H1 (cell line): Measurements from ENCODE around the gene HSPB1. TPM values are rescaled to one million over a fixed set of nuclear protein-coding genes. Genes with fewer than 3 reads are reported as not detected.

Experiments
- CTCF ChIA-PET: fragments of 300-600 bp; sonication (Branson Sonifier 250); formaldehyde crosslinking; loops from one replicate; lab custom pipeline; 2021; ENCODE audit not compliant: partially characterized antibody; lab: Charles Lee
- POLR2A ChIA-PET: fragments of 300-600 bp; sonication (Branson Sonifier 250); formaldehyde crosslinking; loops from one replicate; lab custom pipeline; 2021; ENCODE audit warnings: inconsistent platforms; ENCODE audit not compliant: partially characterized antibody; lab: Charles Lee
- DNase-seq, 2 experiments: peaks; one replicate each; pipeline versions ENCODE4 v3.0.0 to v3.0.0-alpha.2; 2010 to 2022; ENCODE audit warnings: low spot score in 2 of 2, low read depth in 1 of 2, mixed read lengths in 1 of 2
- FAIRE-seq: peaks from 2 replicates; lab custom pipeline; 2011; peaks lifted over from hg19 to GRCh38; lab: Jason Lieb, UNC
- H2AFZ ChIP-seq: 2 replicates; pipeline ENCODE4 v1.8.1; 2012; ENCODE audit warnings: low read length, inconsistent platforms
- H2AK5ac ChIP-seq: 2 replicates; pipeline ENCODE4 v1.6.1; 2013; ENCODE audit warnings: low read depth, low read length
- H2BK120ac ChIP-seq: replicated peaks from 2 replicates; pipeline ENCODE3; 2013; ENCODE audit warnings: low read depth, low read length, inconsistent platforms
- H2BK12ac ChIP-seq: 2 replicates; pipeline ENCODE4 v1.6.1; 2013; ENCODE audit warnings: low read depth, low read length
- H2BK15ac ChIP-seq: 2 replicates; pipeline ENCODE4 v1.6.1; 2013; ENCODE audit warnings: low read length
- H2BK20ac ChIP-seq: 2 replicates; pipeline ENCODE4 v1.6.1; 2013; ENCODE audit warnings: low read length
- H2BK5ac ChIP-seq: 2 replicates; pipeline ENCODE4 v1.6.1; 2013; ENCODE audit warnings: low read depth, low read length
- H3K14ac ChIP-seq: 2 replicates; pipeline ENCODE4 v1.6.1; 2013; ENCODE audit warnings: inconsistent platforms; ENCODE audit not compliant: insufficient read length
- H3K18ac ChIP-seq: 2 replicates; pipeline ENCODE4 v1.6.1; 2013; ENCODE audit warnings: low read length; ENCODE audit errors: extremely low read depth
- H3K23ac ChIP-seq: 2 replicates; pipeline ENCODE4 v1.6.1; 2013; ENCODE audit warnings: inconsistent platforms; ENCODE audit not compliant: insufficient read length
- H3K23me2 ChIP-seq: 2 replicates; pipeline ENCODE4 v1.6.1; 2013; ENCODE audit warnings: low read depth, low read length
- H3K27ac ChIP-seq: 2 replicates; pipeline ENCODE4 v1.6.1; 2011; ENCODE audit warnings: low read depth, low read length, inconsistent platforms
- H3K27me3 ChIP-seq, 4 experiments: replicated peaks in 1 of 4; 1 replicate in 1 of 4; 2 replicates in 3 of 4; pipeline versions ENCODE4 v1.6.1 to v1.8.1; 2011 to 2013; ENCODE audit warnings: low read length in 3 of 4, mild to moderate bottlenecking in 3 of 4, inconsistent platforms in 2 of 4, mixed read lengths in 2 of 4, moderate library complexity in 1 of 4; ENCODE audit not compliant: control insufficient read depth in 3 of 4, insufficient read depth in 3 of 4; ENCODE audit errors: extremely low read depth in 1 of 4
- H3K36me3 ChIP-seq, 4 experiments: 2 replicates each; pipeline versions ENCODE4 v1.6.1 to v1.8.1; 2011 to 2013; ENCODE audit warnings: mild to moderate bottlenecking in 4 of 4, low read length in 3 of 4, moderate library complexity in 2 of 4, control low read depth in 1 of 4, inconsistent platforms in 1 of 4; ENCODE audit not compliant: insufficient read depth in 4 of 4, control insufficient read depth in 2 of 4
- H3K4ac ChIP-seq: replicated peaks from 2 replicates; pipeline ENCODE3; 2013; ENCODE audit warnings: low read length, low read depth, mixed read lengths, inconsistent platforms; ENCODE audit not compliant: insufficient read length
- H3K4me1 ChIP-seq, 4 experiments: replicated peaks in 1 of 4; 1 replicate in 1 of 4; 2 replicates in 3 of 4; pipeline versions ENCODE4 v1.6.1 to v1.8.1; 2011 to 2013; ENCODE audit warnings: low read length in 3 of 4, inconsistent platforms in 2 of 4, mixed read lengths in 1 of 4; ENCODE audit not compliant: insufficient read depth in 4 of 4, control insufficient read depth in 3 of 4
- H3K4me2 ChIP-seq, 2 experiments: 2 replicates each; pipeline versions ENCODE4 v1.6.1 to v1.8.1; 2011 to 2013; ENCODE audit warnings: low read depth in 2 of 2, low read length in 2 of 2, control low read depth in 1 of 2, inconsistent platforms in 1 of 2, mild to moderate bottlenecking in 1 of 2; ENCODE audit not compliant: insufficient read depth in 1 of 2
- H3K4me3 ChIP-seq, 4 experiments: fragments of 200-600, 300-600 bp in 1 of 4; sonication (generic), shearing (Covaris generic), sonication (Bioruptor Twin) in 1 of 4; 2 replicates each; pipeline versions ENCODE4 v1.5.1 to v1.8.1; 2011 to 2016; ENCODE audit warnings: low read length in 4 of 4, low read depth in 3 of 4, control low read depth in 2 of 4, inconsistent platforms in 2 of 4, mild to moderate bottlenecking in 2 of 4, mixed read lengths in 1 of 4, moderate library complexity in 1 of 4; ENCODE audit not compliant: insufficient read depth in 2 of 4; ENCODE audit errors: extremely low read depth in 1 of 4
- H3K56ac ChIP-seq: replicated peaks from 2 replicates; pipeline ENCODE3; 2013; ENCODE audit warnings: low read depth, mild to moderate bottlenecking, mixed read lengths, low read length, inconsistent platforms; ENCODE audit not compliant: insufficient read length
- H3K79me1 ChIP-seq: 2 replicates; pipeline ENCODE4 v1.6.1; 2013; ENCODE audit warnings: low read depth, low read length, control low read depth
- H3K79me2 ChIP-seq, 2 experiments: 2 replicates each; pipeline versions ENCODE4 v1.6.1 to v1.8.1; 2012 to 2013; ENCODE audit warnings: low read length in 2 of 2, mild to moderate bottlenecking in 2 of 2, inconsistent platforms in 1 of 2; ENCODE audit not compliant: insufficient read depth in 2 of 2, control insufficient read depth in 1 of 2
- H3K9ac ChIP-seq, 4 experiments: replicated peaks in 1 of 4; 1 replicate in 1 of 4; 2 replicates in 3 of 4; pipeline versions ENCODE4 v1.6.1 to v1.8.1; 2011 to 2013; ENCODE audit warnings: low read depth in 3 of 4, low read length in 3 of 4, control low read depth in 2 of 4, mild to moderate bottlenecking in 2 of 4, moderate library complexity in 2 of 4, inconsistent platforms in 1 of 4; ENCODE audit errors: extremely low read depth in 1 of 4
- H3K9me3 ChIP-seq, 2 experiments: 2 replicates each; pipeline versions ENCODE4 v1.6.1 to v1.8.1; 2012 to 2013; ENCODE audit warnings: mild to moderate bottlenecking in 2 of 2, moderate library complexity in 2 of 2, control low read depth in 1 of 2, inconsistent platforms in 1 of 2, low read depth in 1 of 2, low read length in 1 of 2, mixed read lengths in 1 of 2; ENCODE audit not compliant: insufficient read depth in 2 of 2
- H4K20me1 ChIP-seq, 2 experiments: replicated peaks in 1 of 2; 2 replicates each; pipeline versions ENCODE3 to v1.8.1; 2011 to 2013; ENCODE audit warnings: inconsistent platforms in 2 of 2, low read length in 2 of 2, mild to moderate bottlenecking in 1 of 2; ENCODE audit not compliant: insufficient read depth in 2 of 2, control insufficient read depth in 1 of 2
- H4K5ac ChIP-seq: 2 replicates; pipeline ENCODE4 v1.6.1; 2013; ENCODE audit warnings: low read length, low read depth, mixed read lengths, inconsistent platforms; ENCODE audit not compliant: insufficient read length
- H4K8ac ChIP-seq: 2 replicates; pipeline ENCODE4 v1.8.0; 2013; ENCODE audit warnings: mild to moderate bottlenecking, moderate library complexity, low read length, inconsistent platforms; ENCODE audit not compliant: insufficient read depth; ENCODE audit errors: extremely low read depth
- H4K91ac ChIP-seq: replicated peaks from 2 replicates; pipeline ENCODE3; 2013; ENCODE audit warnings: low read length, mixed read lengths, inconsistent platforms; ENCODE audit not compliant: insufficient read length
- POU5F1 ChIP-seq: IDR thresholded peaks from 2 replicates; pipeline ENCODE4 v1.6.1; 2011; ENCODE audit warnings: low read depth, mild to moderate bottlenecking, low read length, moderate library complexity
- RAD21 ChIP-seq, 2 experiments: IDR thresholded peaks in 1 of 2; conservative IDR thresholded peaks in 1 of 2; 2 replicates each; pipeline ENCODE4 v1.6.1; 2011; ENCODE audit warnings: low read depth in 2 of 2, low read length in 2 of 2, improper control_type of control experiment in 1 of 2, inconsistent platforms in 1 of 2, mild to moderate bottlenecking in 1 of 2, moderate library complexity in 1 of 2
- TCF12 ChIP-seq: IDR thresholded peaks from 2 replicates; pipeline ENCODE4 v1.6.1; 2011; ENCODE audit warnings: low read depth, mild to moderate bottlenecking, low read length
- WGBS, 2 experiments: shearing (Covaris generic) in 1 of 2; methylation state at CpG; one replicate each; pipeline versions ENCODE4 v1.1.6 to v1.1.7; 2013 to 2015; ENCODE audit warnings: low lambda C conversion rate in 2 of 2, mixed read lengths in 2 of 2, inconsistent platforms in 1 of 2, low coverage in 1 of 2, missing lambda C conversion rate in 1 of 2; ENCODE audit not compliant: insufficient replicate concordance in 2 of 2, insufficient coverage in 1 of 2, insufficient read length in 1 of 2; ENCODE audit errors: extremely low coverage in 1 of 2, missing lambda C conversion rate in 1 of 2; 5-methylcytosine and 5-hydroxymethylcytosine counted together
- polyA plus RNA-seq, 7 experiments: library from polyadenylated mRNA; depleted of rRNA in 3 of 7; stranded (reverse) in 5 of 7; unstranded in 2 of 7; fragments of >200 nt in 5 of 7; fragments of 200-250 nt in 2 of 7; gene quantifications; 1 replicate in 5 of 7; 2 replicates in 1 of 7; 4 replicates in 1 of 7; pipeline versions ENCODE4 v1.2.1 to v1.2.3, GENCODE V29; 2011 to 2013; ENCODE audit warnings: missing spikeins in 2 of 7, mixed read lengths in 2 of 7
- total RNA-seq: library from RNA; stranded (reverse); fragmentation: NEBNext Ultra II Directional; extraction: Animal tissue kit (Norgen Biotek cat#: 25700); gene quantifications from 2 replicates; pipeline ENCODE4 v1.2.1, GENCODE V29; 2021
- TF ChIP-seq, protein P1 (sequence below): IDR thresholded peaks from 2 replicates; pipeline ENCODE4 v1.6.1; 2012; ENCODE audit warnings: inconsistent platforms

HSPB1 gene
- total and polyA plus RNA-seq, 2 of the 8 experiments (the other 6 are each of a cell fraction or from before 2014, with no cell fraction given) = 165 to 254 TPM

DNA sequence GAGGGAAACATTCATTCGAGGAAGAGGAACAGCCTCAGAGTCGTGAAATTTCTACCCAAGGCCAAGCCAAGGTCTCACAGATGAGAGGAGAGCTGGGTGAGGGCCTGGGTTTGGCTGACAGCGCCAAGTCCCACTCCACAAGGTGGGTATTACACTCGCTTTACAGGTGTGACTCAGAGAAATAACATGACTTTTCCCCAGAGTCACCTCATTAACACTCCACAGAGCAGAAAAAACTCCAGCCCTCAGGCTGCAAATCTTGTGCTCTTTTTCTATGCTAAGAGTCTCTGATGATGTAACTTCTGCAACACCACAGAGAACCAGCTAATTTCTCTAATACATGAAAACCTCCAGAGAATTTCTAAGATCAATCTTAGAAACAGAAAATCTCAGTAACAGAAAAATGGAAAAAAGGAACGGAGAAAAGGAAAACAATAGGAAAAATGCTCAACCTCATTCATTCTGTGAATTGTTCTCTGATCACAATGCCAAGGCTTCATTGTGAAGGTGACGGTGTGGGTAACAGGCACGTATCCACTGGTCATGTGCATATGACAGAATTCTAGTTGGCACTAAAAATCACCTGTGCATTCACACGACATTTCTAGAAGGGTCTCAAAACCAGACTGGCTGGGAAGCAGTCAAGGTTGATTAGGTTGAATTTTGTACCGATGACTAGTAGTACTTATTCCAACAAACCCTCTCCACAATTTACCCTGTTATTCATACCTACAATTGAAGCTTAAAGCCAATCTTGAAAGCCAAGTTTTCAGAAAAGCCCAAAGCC lies 36.0 kb downstream of the HSPB1 start:
- H3K4me3 ChIP-seq = no peak overlapping the region
- CTCF ChIA-PET = interaction anchor here (1.0 to 1.4 kb wide), 3 partner anchors 9 to 174 kb away, joined by 3 to 5 read pairs (median 3); no protein-coding TSS in a partner anchor
- DNase-seq (no peak), FAIRE-seq (no peak)
- no peak overlapping the region for H4K8ac ChIP-seq
- H3K4me1 ChIP-seq = peaks cover 0 to 4% (median 3%) of the 10 kb centered on the region in 4 experiments; a peak in 2 of 7 replicates
- no peak overlapping the region for H3K4ac ChIP-seq
- H3K27me3 ChIP-seq = no peaks in the 10 kb centered on the region
- no peak overlapping the region for H3K27ac ChIP-seq
- H2BK120ac ChIP-seq = no peak overlapping the region
- no peak overlapping the region for H3K4me2 ChIP-seq
- 91% methylated on average over 9 of the region's 9 CpGs; no CpG with 5 or more reads in 1 of the 2 experiments for WGBS, 2 experiments
- H3K56ac ChIP-seq = no peak overlapping the region
- H2AFZ ChIP-seq = no peak overlapping the region
- no peak overlapping the region for H3K18ac ChIP-seq
- H3K79me2 ChIP-seq = peaks cover 51 to 99% of the 10 kb centered on the region in 2 experiments
- H3K79me1 ChIP-seq = peaks cover 13% of the 10 kb centered on the region
- no peaks in the 10 kb centered on the region for H3K23me2 ChIP-seq
- no peak overlapping the region for H2BK15ac ChIP-seq
- H4K5ac ChIP-seq = no peak overlapping the region
- no peak overlapping the region for H2BK12ac ChIP-seq
- no peak overlapping the region for H2BK20ac ChIP-seq
- TF ChIP-seq POU5F1 = no peak
- no peak for TF ChIP-seq TCF12
- no peak for TF ChIP-seq RAD21 (IDR thresholded peaks at IDR 0.05 in 1 of 2, conservative IDR thresholded peaks at IDR 0.05 in 1 of 2; ENCODE audit: low read depth in 2 of 2, low read length in 2 of 2)
- TF ChIP-seq, protein P1, sequence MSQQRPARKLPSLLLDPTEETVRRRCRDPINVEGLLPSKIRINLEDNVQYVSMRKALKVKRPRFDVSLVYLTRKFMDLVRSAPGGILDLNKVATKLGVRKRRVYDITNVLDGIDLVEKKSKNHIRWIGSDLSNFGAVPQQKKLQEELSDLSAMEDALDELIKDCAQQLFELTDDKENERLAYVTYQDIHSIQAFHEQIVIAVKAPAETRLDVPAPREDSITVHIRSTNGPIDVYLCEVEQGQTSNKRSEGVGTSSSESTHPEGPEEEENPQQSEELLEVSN = no peak
- H2AK5ac ChIP-seq = no peak overlapping the region
- no peak overlapping the region for H3K14ac ChIP-seq
- peaks cover 41 to 44% of the 10 kb centered on the region in 2 experiments for H4K20me1 ChIP-seq
- H3K23ac ChIP-seq = no peak overlapping the region
- POLR2A ChIA-PET = interaction anchor here (1.6 to 15.6 kb wide), 3 partner anchors 11 to 16 kb away, joined by 6 to 249 read pairs (median 33); partner anchors contain the start of gene YWHAG
- H4K91ac ChIP-seq = no peak overlapping the region
- no peak overlapping the region for H3K9ac ChIP-seq
- H3K9me3 ChIP-seq = no peaks in the 10 kb centered on the region
- no peak overlapping the region for H2BK5ac ChIP-seq
- H3K36me3 ChIP-seq = peaks cover 5 to 54% (median 13%) of the 10 kb centered on the region in 4 experiments; a peak in 7 of 8 replicates
